ENCODE data around the gene ARG1.

The ARG1 gene

GRCh38 chr6:131628726-131629125 lies 55.7 kb downstream of the ARG1 start:
- Histone ChIP-seq H3K36me3 (ENCODE audit: control insufficient read depth in 4 of 4, insufficient read depth in 4 of 4, low read length in 3 of 4) (peaks cover 3 to 17% (median 10%) of the 10 kb centered on the region in 4 experiments), H3K9me3 (ENCODE audit: control extremely low read depth in 1 of 5, control insufficient read depth in 4 of 5, insufficient read depth in 2 of 5, low read depth in 1 of 5, low read length in 4 of 5) (no peaks in the 10 kb centered on the region), H3K27ac (ENCODE audit: insufficient read depth in 1 of 2, low read depth in 1 of 2, low read length in 2 of 2, poor library complexity in 1 of 2, severe bottlenecking in 2 of 2) (no peak overlapping the region), H3K4me1 (ENCODE audit: control extremely low read depth in 1 of 4, control insufficient read depth in 4 of 4, insufficient read depth in 4 of 4, low read length in 3 of 4) (peaks cover 4 to 14% (median 12%) of the 10 kb centered on the region in 4 experiments), H3K27me3 (replicated peaks in 2 of 5; ENCODE audit: control insufficient read depth in 4 of 5, insufficient read depth in 5 of 5, low read length in 4 of 5) (no peaks in the 10 kb centered on the region), H3K4me3 (ENCODE audit: control insufficient read depth in 1 of 7, extremely low read depth in 1 of 7, insufficient read depth in 4 of 7, low read depth in 2 of 7, low read length in 6 of 7) (peak overlapping the region in 5 of 7 experiments; percentile 82 to 97 (median 96))
- ChIA-PET POLR2A (interaction anchor here (1.3 kb wide), 1 partner anchor 10 kb away, joined by 7 read pairs; no protein-coding TSS in a partner anchor), CTCF (interaction anchor here (0.6 to 4.6 kb wide), 14 partner anchors 8 to 745 kb away, joined by 3 to 30 read pairs (median 3); partner anchors contain the start of gene ENPP3)
- peak in 2 of 3 donors; percentile 19 to 35 for DNase-seq
- WGBS (ENCODE audit: insufficient coverage), result 71% methylated on average over 1 of the region's 1 CpG

DNA sequence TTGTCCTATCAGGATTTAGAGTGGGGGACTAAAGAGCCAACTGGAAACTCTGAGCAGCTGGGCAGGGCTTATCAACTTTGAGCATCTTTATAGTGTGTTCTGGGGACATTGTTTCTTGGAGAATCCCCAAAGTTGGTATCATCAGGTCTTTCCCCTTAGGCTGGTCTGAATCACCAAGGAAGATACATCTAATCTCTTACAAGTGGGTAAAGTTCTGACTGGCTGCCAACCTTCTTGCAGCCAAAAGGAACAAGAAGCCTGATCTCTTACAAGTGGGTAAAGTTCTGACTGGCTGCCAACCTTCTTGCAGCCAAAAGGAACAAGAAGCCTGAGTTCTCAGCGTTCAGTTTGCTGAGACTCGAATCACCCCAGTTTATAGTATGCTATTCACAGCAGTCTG lies 56.6 kb downstream of the ARG1 start:
- Histone ChIP-seq H3K27me3 (replicated peaks in 2 of 5; ENCODE audit: control insufficient read depth in 4 of 5, insufficient read depth in 5 of 5, low read length in 4 of 5) (no peaks in the 10 kb centered on the region), H3K36me3 (ENCODE audit: control insufficient read depth in 4 of 4, insufficient read depth in 4 of 4, low read length in 3 of 4) (peaks cover 2 to 8% (median 2%) of the 10 kb centered on the region in 4 experiments), H3K4me1 (ENCODE audit: control extremely low read depth in 1 of 4, control insufficient read depth in 4 of 4, insufficient read depth in 4 of 4, low read length in 3 of 4) (peaks cover 4 to 14% (median 12%) of the 10 kb centered on the region in 4 experiments), H3K9me3 (ENCODE audit: control extremely low read depth in 1 of 5, control insufficient read depth in 4 of 5, insufficient read depth in 2 of 5, low read depth in 1 of 5, low read length in 4 of 5) (no peaks in the 10 kb centered on the region), H3K27ac (ENCODE audit: insufficient read depth in 1 of 2, low read depth in 1 of 2, low read length in 2 of 2, poor library complexity in 1 of 2, severe bottlenecking in 2 of 2) (no peak overlapping the region), H3K4me3 (ENCODE audit: control insufficient read depth in 1 of 7, extremely low read depth in 1 of 7, insufficient read depth in 4 of 7, low read depth in 2 of 7, low read length in 6 of 7) (no peak overlapping the region)
- DNase-seq, result no peak
- ChIA-PET POLR2A (no interaction called here), CTCF (interaction anchor here (0.9 to 4.6 kb wide), 5 partner anchors 7 to 746 kb away, joined by 4 to 30 read pairs (median 9); partner anchors contain the start of gene ENPP3)
- WGBS (ENCODE audit: insufficient coverage), result 100% methylated on average over 2 of the region's 2 CpGs

- no peaks in the 10 kb centered on the region for H3K9me3 ChIP-seq (ENCODE audit: control extremely low read depth in 1 of 5, control insufficient read depth in 4 of 5, insufficient read depth in 2 of 5, low read depth in 1 of 5, low read length in 4 of 5)
- H3K36me3 ChIP-seq (ENCODE audit: control insufficient read depth in 4 of 4, insufficient read depth in 4 of 4, low read length in 3 of 4), result no peaks in the 10 kb centered on the region
- WGBS (ENCODE audit: insufficient coverage), result 89% methylated on average over 1 of the region's 3 CpGs
- ChIA-PET POLR2A (no interaction called here), CTCF (interaction anchor here (1.4 kb wide), 1 partner anchor 747 kb away, joined by 3 read pairs; no protein-coding TSS in a partner anchor)
- no peak for DNase-seq
- no peak overlapping the region for H3K27ac ChIP-seq (ENCODE audit: insufficient read depth in 1 of 2, low read depth in 1 of 2, low read length in 2 of 2, poor library complexity in 1 of 2, severe bottlenecking in 2 of 2)
- H3K4me3 ChIP-seq (ENCODE audit: control insufficient read depth in 1 of 7, extremely low read depth in 1 of 7, insufficient read depth in 4 of 7, low read depth in 2 of 7, low read length in 6 of 7), result no peak overlapping the region
- H3K27me3 ChIP-seq (replicated peaks in 2 of 5; ENCODE audit: control insufficient read depth in 4 of 5, insufficient read depth in 5 of 5, low read length in 4 of 5), result no peaks in the 10 kb centered on the region
- peaks cover 4 to 14% (median 11%) of the 10 kb centered on the region in 4 experiments for H3K4me1 ChIP-seq (ENCODE audit: control extremely low read depth in 1 of 4, control insufficient read depth in 4 of 4, insufficient read depth in 4 of 4, low read length in 3 of 4)
Observed at GRCh38 chr6:131631625-131632289, 58.7 kb downstream of the ARG1 start.
